ENCODE measurements around the gene PDE10A. TPM values are rescaled to one million over a fixed set of nuclear protein-coding genes. Genes with fewer than 3 reads are reported as not detected.

PDE10A gene
- total RNA-seq: 19.6 TPM

DNA sequence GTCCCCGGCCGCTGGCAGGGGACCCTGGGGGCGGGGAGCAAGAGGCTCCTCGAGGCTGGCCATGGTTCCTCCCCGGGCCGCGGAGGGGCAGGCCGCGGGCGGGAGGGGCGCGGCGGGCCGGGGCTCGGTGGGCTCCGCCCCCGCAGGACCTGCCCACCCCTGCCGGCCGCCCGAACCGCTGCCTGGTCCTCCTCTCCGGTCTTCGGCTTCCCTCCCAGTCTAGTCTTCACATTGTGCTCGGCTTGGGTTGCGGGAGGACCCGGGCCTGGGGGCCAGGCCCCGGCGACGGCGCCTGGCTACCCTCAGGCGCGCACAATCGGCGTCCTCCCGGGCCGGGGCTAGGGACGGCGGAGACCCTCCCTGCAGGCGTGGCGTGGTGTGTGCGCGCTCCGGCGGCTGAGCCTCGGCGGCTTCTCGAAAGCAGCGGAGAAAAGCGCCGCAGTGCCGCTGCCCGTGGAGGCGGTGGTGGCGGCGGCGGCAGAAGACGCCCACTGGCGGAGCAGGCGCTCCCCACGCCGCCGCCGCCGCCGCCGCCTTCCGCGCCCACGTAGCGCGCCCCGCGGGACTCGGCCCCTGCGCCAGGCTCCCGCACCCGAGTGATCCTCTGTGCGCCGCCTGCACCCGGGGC is at the start of gene PDE10A:
Gene PDE10A (minus strand): TSS at position 493 of the 628 bp plus-strand sequence. CDS start 430 bp downstream, at position 63.

GRCh38 chr6:165308926-165309731 is 353.9 kb downstream of the PDE10A start, which contains the start of gene C6orf118:
C6orf118 (minus strand) TSS chr6:165309605; CDS start chr6:165309586, 19 bp downstream.

Data from camera-type eye (tissue), 1 donor.